Suppressor macrophage treated with lipopolysaccharide for 1 hour (primary cell): Measurements from ENCODE around the gene RASSF10.

Experiments
- DNase-seq, 3 donors: peaks; one replicate each; pipeline ENCODE4 v3.0.0-alpha.2; 2020 to 2022

The RASSF10 gene

GRCh38 chr11:12995188-12995587 is 13.9 kb upstream of the RASSF10 start:
- DNase-seq = no peak

- no peak for DNase-seq
These were observed 13.3 kb upstream of the RASSF10 start for GRCh38 chr11:12995823-12996222.

- no peak for DNase-seq
These were observed 11.9 kb upstream of the RASSF10 start for GRCh38 chr11:12997168-12997567.

- DNase-seq = no peak
These were observed 10.8 kb upstream of the RASSF10 start for GRCh38 chr11:12998336-12998735.

DNA sequence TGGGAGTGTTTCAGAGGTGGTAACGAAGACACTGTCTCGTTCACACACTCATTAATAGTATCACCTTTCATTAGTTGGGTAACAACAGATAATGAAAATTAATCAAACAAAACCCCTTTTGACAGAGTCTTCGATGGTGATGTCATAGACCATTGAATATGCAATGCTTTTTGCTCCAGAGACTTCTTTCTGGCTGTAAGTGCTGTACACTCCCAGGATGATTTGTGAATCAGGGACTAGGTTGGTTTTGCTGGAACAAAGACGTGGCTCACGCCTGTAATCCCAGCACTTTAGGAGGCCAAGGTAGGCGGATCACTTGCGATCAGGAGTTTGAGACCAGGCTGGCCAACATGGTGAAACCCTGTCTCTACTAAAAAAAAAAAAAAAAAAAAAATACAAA is 9.5 kb upstream of the RASSF10 start:
- DNase-seq = no peak

DNA sequence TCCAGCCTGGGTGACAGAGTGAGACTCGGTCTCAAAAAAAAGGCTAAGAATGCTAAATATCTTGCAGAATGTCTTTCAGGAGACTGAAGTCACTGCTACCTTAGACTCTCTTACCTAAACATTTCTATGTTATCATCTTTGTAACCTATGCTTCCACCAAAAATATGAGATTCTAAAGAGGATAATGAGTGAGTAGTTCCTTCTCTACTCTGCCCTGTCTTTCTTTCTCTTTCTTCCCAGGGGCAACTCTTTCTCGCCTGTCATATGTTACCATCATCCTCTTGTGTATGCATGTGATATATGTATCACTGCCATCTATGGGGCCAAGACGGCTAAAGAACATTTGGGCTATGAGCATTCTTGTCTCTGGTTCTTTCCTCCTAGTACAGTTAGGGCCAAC is 9.0 kb upstream of the RASSF10 start:
- DNase-seq = no peak

- no peak for DNase-seq
These were observed 8.4 kb upstream of the RASSF10 start for GRCh38 chr11:13000721-13001120.

- no peak for DNase-seq
These were observed 5.2 kb upstream of the RASSF10 start for GRCh38 chr11:13003736-13004493.

- no peak for DNase-seq
These were observed 1.7 kb upstream of the RASSF10 start for GRCh38 chr11:13007182-13008060.

- DNase-seq = no peak
These were observed 1.1 kb upstream of the RASSF10 start for GRCh38 chr11:13008061-13008435.

DNA sequence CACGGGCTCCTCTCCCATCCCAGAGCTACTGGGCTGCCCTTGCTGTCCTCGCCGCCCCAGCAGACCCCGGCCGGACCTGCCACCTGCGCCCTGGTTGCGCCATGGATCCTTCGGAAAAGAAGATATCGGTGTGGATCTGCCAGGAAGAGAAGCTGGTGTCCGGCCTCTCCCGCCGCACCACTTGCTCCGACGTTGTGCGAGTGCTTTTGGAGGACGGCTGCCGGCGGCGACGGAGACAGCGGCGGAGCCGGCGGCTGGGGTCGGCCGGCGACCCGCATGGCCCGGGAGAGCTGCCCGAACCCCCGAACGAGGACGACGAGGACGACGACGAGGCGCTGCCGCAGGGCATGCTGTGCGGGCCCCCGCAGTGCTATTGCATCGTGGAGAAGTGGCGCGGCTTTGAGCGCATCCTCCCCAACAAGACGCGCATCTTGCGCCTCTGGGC is 382 bp downstream of the RASSF10 start:
- no peak for DNase-seq

DNA sequence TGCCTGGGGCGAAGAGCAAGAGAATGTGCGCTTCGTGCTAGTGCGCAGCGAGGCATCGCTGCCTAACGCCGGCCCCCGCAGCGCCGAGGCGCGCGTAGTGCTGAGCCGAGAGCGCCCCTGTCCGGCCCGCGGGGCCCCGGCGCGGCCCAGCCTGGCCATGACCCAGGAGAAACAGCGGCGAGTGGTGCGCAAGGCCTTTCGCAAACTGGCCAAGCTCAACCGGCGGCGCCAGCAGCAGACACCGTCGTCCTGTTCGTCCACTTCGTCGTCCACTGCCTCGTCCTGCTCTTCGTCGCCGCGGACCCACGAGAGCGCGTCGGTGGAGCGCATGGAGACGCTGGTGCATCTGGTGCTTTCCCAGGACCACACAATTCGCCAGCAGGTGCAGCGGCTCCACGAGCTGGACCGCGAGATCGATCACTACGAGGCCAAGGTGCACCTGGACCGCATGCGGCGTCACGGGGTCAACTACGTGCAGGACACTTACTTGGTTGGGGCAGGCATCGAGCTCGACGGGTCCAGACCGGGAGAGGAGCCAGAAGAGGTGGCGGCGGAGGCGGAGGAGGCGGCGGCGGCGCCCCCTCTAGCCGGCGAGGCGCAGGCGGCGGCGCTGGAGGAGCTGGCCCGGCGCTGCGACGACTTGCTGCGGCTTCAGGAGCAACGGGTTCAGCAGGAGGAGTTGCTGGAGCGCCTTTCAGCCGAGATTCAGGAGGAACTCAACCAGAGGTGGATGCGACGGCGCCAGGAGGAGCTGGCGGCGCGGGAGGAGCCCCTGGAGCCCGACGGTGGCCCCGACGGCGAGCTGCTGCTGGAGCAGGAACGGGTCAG is 1.0 kb downstream of the RASSF10 start:
- DNase-seq = no peak

GRCh38 chr11:13010749-13011465 is 1.8 kb downstream of the RASSF10 start:
- no peak for DNase-seq

DNA sequence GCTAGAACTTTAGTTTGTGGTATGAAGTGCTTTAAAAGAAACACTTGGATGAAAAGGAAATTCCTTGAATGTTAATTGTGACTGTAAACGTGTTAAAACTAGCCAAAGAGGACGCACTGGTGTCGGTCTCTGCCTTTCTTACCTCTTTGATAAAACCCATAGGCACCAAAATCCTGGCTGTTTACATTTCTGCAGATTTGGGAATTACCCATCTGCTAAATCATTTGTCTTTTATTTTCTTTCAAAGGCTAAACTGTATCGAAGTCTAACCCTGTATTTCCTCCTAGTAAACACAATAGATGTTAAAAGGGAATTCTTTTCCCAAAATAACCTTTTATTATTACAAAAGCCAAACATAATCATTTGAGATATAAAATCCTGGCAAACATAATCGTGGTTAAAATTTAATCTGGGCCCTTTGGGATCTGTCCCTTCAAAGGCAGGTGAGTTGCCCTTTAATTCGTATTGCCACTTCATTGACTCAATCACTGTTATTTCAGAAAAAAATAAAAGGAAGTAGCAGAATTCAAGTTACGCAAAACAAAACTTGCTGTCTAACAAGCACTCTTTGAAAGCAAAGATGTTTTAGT is 2.4 kb downstream of the RASSF10 start:
- peak in 1 of 3 donors; percentile 16 for DNase-seq

GRCh38 chr11:13012056-13012661 is 3.0 kb downstream of the RASSF10 start:
- no peak for DNase-seq

DNA sequence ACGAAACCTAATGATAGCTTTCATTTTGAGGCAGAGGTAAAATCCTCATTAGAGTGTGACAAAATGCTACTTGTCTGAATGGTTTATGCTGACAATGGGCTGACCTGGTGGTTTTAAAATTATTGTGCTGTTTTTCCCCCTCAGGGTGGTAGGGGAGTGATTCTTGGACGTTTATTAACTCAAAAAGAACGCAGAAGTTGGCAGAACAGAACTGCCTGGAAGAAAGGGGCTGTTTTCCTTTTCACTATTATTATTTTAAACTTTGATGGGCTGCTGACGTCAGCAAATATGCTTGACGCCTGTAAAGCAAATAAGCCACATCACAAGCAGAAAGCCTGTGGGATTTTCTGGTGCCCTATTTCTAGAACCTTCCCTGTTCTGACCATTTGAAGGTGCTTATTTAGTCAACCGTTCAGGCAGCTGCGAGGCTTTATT is 4.0 kb downstream of the RASSF10 start:
- no peak for DNase-seq

DNA sequence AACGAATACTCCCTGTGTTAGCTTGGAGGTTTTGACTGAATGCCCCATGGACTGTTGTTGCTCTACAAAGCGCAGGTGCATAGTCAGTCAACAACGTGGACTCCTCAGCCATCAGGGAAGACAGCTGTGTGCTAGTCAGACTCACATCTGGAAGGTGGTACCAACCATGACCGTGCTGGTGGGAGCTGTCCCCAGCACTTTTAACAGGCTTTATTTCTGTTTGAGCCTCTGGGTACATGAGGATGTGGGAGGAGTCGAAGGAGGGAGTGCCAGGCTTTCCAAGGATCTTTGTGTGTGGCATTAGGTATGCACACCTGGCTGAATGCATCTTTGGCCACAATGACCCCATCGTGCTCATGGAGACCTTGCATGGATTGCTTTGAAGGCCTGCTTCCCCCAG is 6.6 kb downstream of the RASSF10 start:
- no peak for DNase-seq

- no peak for DNase-seq
These were observed 7.3 kb downstream of the RASSF10 start for GRCh38 chr11:13016415-13016814.

DNA sequence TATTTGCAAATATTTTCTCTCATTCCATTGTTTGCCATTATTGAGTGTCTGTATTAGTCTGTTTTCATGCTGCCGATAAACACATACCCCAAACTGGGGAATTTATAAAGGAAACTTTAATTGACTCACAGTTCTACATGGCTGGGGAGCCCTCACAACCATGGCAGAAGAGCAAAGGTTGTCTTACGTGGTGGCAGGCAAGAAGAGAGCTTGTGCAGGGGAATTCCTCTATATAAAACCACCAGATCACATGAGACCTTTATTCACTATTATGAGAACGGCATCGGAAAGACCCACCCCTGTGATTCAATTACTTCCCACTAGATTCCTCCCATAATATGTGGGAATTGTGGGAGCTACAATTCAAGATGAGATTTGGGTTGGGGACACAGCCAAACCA is 10.2 kb downstream of the RASSF10 start:
- DNase-seq = no peak

DNA sequence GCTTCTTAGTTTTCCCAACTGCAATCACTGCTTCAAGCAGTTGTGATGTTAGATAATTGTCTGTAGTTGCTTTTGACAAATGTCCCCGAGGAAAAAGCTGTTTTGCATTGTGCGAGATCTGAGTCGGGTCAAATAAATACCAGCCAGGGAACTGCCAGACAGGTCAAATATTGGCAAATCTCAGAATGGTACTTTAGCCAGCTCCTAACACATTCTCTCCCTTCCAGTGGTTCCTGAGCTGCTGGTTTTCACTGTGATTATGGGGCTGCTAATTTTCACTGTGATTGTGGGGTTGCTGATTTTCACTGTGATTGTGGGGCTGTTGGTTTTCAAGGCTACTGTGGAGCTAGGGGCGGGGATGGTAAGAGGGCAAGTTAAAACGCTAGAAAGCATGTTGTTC is 14.3 kb downstream of the RASSF10 start:
- DNase-seq = no peak

GRCh38 chr11:13026722-13027121 is 17.6 kb downstream of the RASSF10 start:
- no peak for DNase-seq

- no peak for DNase-seq
These were observed 19.2 kb downstream of the RASSF10 start for GRCh38 chr11:13028322-13028721.
